KG1 (cell line): Measurements from ENCODE around the gene LHFPL6.

Source experiments
- DNase-seq: peaks from one replicate; lab custom pipeline; 2025; lab: John Stamatoyannopoulos, UW

LHFPL6 gene

GRCh38 chr13:39306639-39307589, 296.1 kb downstream of the LHFPL6 start:
- no peak for DNase-seq

GRCh38 chr13:39302820-39303219, 300.2 kb downstream of the LHFPL6 start:
- no peak for DNase-seq

- no peak for DNase-seq
Observed at GRCh38 chr13:39298951-39299350, 304.0 kb downstream of the LHFPL6 start.

GRCh38 chr13:39297664-39298171, 305.3 kb downstream of the LHFPL6 start:
- no peak for DNase-seq

GRCh38 chr13:39297023-39297422, 306.0 kb downstream of the LHFPL6 start:
- DNase-seq: no peak

- no peak for DNase-seq
Observed at GRCh38 chr13:39296193-39296592, 306.8 kb downstream of the LHFPL6 start.
